NB4 (cell line): Measurements from ENCODE around the gene SPRY2.
"Not testable (repeated sequence)": the region's sequence is repeated elsewhere in the genome, so short reads cannot be mapped to it uniquely, and the experiment has no call there.

Source experiments
- DNase-seq: peaks from one replicate; pipeline ENCODE4 v3.0.0; 2010; ENCODE audit warnings: low read depth
- H3K4me3 ChIP-seq: one replicate; pipeline ENCODE4 v1.5.1; 2011; ENCODE audit warnings: mild to moderate bottlenecking, low read depth, low read length, moderate library complexity
- CTCF ChIP-seq: IDR thresholded peaks from one replicate; pipeline ENCODE4 v1.5.1; 2012; ENCODE audit warnings: low read depth, low read length
- MYC ChIP-seq: IDR thresholded peaks from 2 replicates; pipeline ENCODE4 v1.6.1; 2011; ENCODE audit warnings: low read depth, low read length
- POLR2A ChIP-seq: IDR thresholded peaks from 2 replicates; pipeline ENCODE4 v1.6.1; 2011; ENCODE audit warnings: mild to moderate bottlenecking; ENCODE audit not compliant: insufficient read length; ENCODE audit errors: extremely low read depth
- TF ChIP-seq, protein P1 (sequence below): IDR thresholded peaks from 2 replicates; pipeline ENCODE4 v1.6.1; 2011; ENCODE audit warnings: low read depth, low read length

SPRY2 gene

GRCh38 chr13:80345771-80346510 is 5.0 kb upstream of the SPRY2 start:
- no peak overlapping the region for H3K4me3 ChIP-seq
- TF ChIP-seq CTCF (no peak), MYC (no peak), POLR2A (no peak)
- TF ChIP-seq, protein P1, sequence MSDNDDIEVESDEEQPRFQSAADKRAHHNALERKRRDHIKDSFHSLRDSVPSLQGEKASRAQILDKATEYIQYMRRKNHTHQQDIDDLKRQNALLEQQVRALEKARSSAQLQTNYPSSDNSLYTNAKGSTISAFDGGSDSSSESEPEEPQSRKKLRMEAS = no peak
- no peak for DNase-seq

GRCh38 chr13:80344032-80344431 is 3.1 kb upstream of the SPRY2 start:
- H3K4me3 ChIP-seq, DNase-seq: not testable (repeated sequence)

GRCh38 chr13:80342471-80343371 is 1.8 kb upstream of the SPRY2 start:
- peak overlapping the region; percentile 82 for H3K4me3 ChIP-seq
- TF ChIP-seq, protein P1 = peak; percentile 60
- TF ChIP-seq MYC (peak; percentile 61), POLR2A (peak; percentile 60), CTCF (peak; percentile 88)
- DNase-seq = peak; percentile 88

DNA sequence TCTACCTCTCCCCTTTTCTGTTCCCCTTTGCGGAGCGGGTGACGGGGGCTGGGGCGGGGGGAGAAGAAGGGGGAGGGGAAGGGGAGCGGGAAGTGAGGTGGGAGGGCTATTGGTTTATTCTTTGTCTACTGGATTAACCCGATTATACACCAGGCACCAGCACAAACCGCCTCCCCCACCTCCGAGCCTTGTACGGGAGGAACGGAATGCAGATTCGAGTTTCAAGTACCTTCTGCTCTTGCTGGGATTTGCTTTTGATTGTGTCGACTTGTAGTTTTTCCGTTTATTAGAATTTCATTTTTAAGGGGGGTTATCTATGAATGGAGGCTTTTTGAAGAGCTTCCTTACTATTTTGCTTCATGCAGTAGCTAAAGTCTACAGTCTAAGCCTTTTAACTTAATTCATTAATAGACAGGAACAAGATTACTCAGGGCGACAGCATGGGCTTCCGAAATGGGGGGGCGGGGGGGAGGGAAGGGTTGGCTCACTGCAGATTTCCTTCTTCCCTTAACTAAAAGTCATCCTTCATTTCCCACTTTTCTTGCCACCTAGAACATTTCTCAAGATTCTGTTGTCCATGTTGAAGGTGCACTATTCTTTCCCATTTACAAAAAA is 937 bp upstream of the SPRY2 start:
- peak; percentile 79 for DNase-seq
- TF ChIP-seq POLR2A (no peak), CTCF (no peak), MYC (no peak)
- TF ChIP-seq, protein P1 = no peak
- H3K4me3 ChIP-seq = peak overlapping the region; percentile 82

GRCh38 chr13:80340651-80341100 is 250 bp downstream of the SPRY2 start:
- TF ChIP-seq POLR2A = no peak
- TF ChIP-seq, protein P1 = peak; percentile 52; the same call in 1 of the 2 replicates
- peak; percentile 88 for DNase-seq
- H3K4me3 ChIP-seq = peak overlapping the region; percentile 97

DNA sequence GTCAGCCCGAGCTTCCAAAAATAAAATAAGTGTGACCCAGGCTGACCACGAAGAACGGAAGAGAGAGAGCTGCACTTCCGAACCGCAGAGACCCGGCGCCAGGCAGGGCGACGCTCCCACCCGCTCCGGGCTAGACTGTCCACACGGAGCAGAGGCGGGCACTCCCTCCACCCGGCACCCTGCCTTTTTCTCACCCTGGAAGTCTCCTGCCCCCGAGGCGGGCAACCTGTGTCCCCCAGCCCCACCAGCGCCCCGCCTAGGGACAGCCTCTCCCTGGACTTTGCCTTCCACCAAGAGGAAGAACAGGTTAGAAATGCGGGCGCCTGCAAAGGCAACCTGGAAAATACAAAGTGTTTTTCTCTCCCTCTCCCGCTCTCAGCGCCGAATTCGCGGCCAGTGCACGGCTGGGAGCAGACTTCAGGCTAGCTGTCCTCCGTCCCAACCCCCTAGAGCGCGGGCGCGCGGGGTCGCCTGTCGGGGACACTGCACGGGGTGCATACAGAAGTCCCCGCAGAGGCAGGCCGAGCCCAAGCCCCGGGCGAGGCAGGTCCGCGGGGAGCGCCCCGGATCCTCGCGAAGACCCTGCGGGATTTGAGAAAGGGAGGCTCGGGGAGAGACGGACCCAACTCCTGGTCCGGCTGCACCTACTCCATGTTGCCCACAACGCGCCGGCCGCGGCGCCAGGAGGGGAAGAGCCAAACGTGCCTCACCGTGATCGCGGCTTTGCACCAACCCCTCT is 845 bp downstream of the SPRY2 start:
- peak; percentile 77 for DNase-seq
- TF ChIP-seq, protein P1 = peak; percentile 41; the same call in 1 of the 2 replicates
- TF ChIP-seq MYC = peak; percentile 52
- no peak for TF ChIP-seq CTCF
- TF ChIP-seq POLR2A = peak; percentile 43
- H3K4me3 ChIP-seq = peak overlapping the region; percentile 97
